ENCODE measurements around the gene IZUMO1. TPM values are rescaled to one million over a fixed set of nuclear protein-coding genes. Genes with fewer than 3 reads are reported as not detected.

Gene IZUMO1
- total and polyA plus RNA-seq, 9 of the 15 experiments (the other 6 are each of a cell fraction or from before 2014, with no cell fraction given) = 0.14 to 2.1 (median 0.73) TPM

GRCh38 chr19:48713864-48714755 lies 32.6 kb downstream of the IZUMO1 start (continued):
- TF ChIP-seq ZBTB40 (IDR thresholded peaks at IDR 0.05) (0 out of 2 replicates have a peak, but pooled peaks have one; percentile 38), ZBTB40 (CRISPR knock-in tag; IDR thresholded peaks at IDR 0.05) (no peak), SAFB (IDR thresholded peaks at IDR 0.05; ENCODE audit: borderline replicate concordance, low read depth, low read length) (peak; percentile 69; the same call in 1 of the 2 replicates), ARID3B (CRISPR knock-in tag; IDR thresholded peaks at IDR 0.05; ENCODE audit: borderline replicate concordance) (peak; percentile 63; the same call in 1 of the 2 replicates), KLF6 (CRISPR knock-in tag; IDR thresholded peaks at IDR 0.05; ENCODE audit: borderline replicate concordance) (no peak), HNRNPLL (IDR thresholded peaks at IDR 0.05; ENCODE audit: low read depth, low read length, poor library complexity, severe bottlenecking) (peak; percentile 27), ZNF785 (CRISPR knock-in tag; IDR thresholded peaks at IDR 0.05) (no peak), ATF7 (IDR thresholded peaks at IDR 0.05) (peak; percentile 78), EGR1 (conservative IDR thresholded peaks at IDR 0.05) (peak; percentile 56), RB1 (IDR thresholded peaks at IDR 0.05; ENCODE audit: low read depth) (peak; percentile 78), FOXA3 (CRISPR knock-in tag; conservative IDR thresholded peaks at IDR 0.05 in 1 of 2, IDR thresholded peaks at IDR 0.05 in 1 of 2) (0 out of 4 replicates have a peak, but pooled peaks of 1 of the 2 experiments have one; percentile 26), POLR2G (IDR thresholded peaks at IDR 0.05; ENCODE audit: low read depth, low read length) (peak; percentile 71), MEIS2 (IDR thresholded peaks at IDR 0.05; ENCODE audit: partially characterized antibody) (peak; percentile 96), POLR2B (IDR thresholded peaks at IDR 0.05; ENCODE audit: low read depth, partially characterized antibody) (peak; percentile 27), CTBP1 (IDR thresholded peaks at IDR 0.05; ENCODE audit: borderline replicate concordance) (peak; percentile 96), POLR2A (conservative IDR thresholded peaks at IDR 0.05) (peak; percentile 39; the same call in 1 of the 2 replicates), MBD2 (IDR thresholded peaks at IDR 0.05; ENCODE audit: borderline replicate concordance, low read depth) (peak; percentile 89; the same call in 1 of the 2 replicates), TFAM (CRISPR knock-in tag; conservative IDR thresholded peaks at IDR 0.05) (no peak)
